HL-60/S4 treated with retinoic acid at 250 ng/mL for 4 days and 3 days (cell line): ENCODE data around the gene F8.
"Not testable (repeated sequence)": the region's sequence is repeated elsewhere in the genome, so short reads cannot be mapped to it uniquely, and the experiment has no call there.

Experiments used
- in situ Hi-C: fragments of 300-500 bp; cut with MboI; formaldehyde crosslinking; loops from 2 replicates; pipeline ENCODE4 v1.7.0; 2022; ENCODE audit warnings: low sequenced_read_pairs

Gene F8

DNA sequence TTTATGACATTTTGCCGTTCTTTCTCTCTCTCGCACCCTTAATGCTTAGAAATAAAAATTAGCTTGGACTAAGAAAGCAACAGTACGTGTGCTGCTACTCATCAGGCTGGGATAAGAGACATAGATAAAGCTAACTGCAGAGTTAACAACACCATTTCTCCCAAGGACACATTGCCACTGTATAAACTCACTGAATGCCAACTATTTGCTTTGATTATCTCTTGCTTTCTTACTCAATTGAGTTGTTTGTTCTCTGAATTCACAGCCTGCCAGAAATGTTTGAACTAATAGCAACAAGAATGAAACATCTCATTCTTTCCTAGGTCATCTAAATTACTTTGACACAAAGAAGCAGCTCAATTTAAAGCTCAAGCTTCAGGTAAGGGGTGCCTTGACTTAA lies 34.6 kb downstream of the F8 start:
- in situ Hi-C loops, result no loop called here

- in situ Hi-C loops, result no loop called here
These were observed 35.5 kb downstream of the F8 start for GRCh38 chrX:154986826-154987575.

DNA sequence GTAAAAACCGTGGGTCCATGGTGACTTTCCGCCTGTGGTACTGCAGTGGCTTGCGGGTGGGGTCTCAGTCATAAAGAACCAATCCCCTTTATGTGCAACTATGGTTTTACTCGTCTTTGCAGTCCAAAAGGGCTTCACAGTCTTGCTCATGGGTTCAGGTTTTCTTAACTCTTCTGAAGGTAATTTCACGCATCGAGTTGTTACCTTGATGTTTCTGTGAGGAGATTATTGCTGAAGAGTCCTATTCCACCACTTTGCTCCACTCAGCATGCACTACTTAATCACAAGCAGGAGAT lies 41.5 kb downstream of the F8 start:
- in situ Hi-C loops, result no loop called here

DNA sequence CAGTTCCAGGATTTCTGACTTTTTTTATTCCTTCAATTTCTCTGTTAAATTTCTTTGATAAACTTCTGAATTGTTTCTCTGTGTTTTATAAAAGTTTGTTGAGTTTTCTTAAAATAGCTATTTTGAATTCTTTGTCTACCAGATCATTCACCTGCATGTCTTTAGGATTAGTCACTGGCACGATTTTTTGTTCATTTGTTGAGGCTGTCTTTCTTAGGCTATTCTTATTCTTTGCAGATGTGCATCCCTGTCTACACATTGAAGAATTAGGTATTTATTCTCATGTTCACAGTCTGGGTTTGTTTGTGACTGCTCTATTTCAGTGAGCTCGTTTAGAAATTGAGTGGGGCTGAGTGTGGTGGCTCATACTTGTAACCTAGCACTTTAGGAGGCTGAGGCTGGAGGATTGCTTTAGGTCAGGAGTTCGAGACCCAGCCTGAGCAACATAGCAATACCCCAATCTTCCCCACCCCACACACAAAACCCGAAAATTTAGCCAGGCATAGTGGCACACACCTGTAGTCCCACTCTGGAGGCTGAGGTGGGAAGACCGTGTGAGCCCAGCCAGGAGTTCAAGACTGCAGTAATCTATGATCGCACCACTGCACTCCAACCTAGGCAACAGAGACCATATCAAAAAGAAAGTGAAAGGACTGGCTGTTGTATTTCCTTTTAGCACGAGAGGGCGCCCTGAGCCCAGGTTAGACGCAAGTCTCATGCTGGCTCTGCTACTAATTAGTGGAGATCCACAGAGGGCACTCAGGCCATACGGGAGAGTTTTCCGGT lies 42.0 kb downstream of the F8 start:
- in situ Hi-C loops, result no loop called here

DNA sequence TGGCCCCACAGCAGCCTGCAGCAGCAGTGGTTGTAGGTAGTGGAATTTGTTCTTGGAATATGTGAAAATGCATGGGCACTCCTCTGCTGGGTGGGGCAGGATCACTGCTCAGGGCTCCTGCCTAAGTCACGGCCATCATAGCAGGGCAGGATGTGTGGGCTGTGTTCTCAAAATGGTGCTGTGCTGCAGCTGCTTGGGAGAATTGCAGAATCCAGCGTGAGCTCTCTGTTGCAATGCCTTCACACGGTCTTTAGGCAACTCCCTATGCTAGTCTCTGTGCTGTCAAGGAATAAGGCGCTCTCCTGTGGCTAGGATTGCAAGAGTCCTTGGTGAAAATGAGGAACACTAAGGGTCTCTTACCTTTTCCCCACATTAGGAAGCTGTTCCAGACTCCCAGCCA lies 42.9 kb downstream of the F8 start:
- in situ Hi-C loops, result no loop called here

GRCh38 chrX:154968353-154968752 lies 54.2 kb downstream of the F8 start:
- in situ Hi-C loops, result no loop called here

DNA sequence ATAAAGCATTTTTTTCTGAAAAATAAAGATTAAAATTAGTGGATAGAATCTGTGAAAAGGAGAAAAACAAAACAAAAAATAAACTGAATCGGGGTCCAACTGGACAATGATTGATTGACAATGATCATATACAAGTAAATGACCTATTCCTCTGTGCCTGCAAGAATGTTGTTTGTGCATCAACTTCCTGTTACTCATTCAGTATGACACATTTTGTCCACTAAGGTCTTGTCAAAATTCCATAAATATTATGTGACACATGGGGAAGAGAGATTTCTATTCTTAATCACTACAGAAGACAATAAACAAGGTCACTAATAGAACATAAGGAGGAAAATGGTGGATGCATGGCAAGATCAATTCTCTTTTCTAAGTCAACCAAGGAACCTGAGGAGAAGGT lies 54.9 kb downstream of the F8 start:
- in situ Hi-C loops, result no loop called here

- in situ Hi-C loops, result no loop called here
These were observed 60.6 kb downstream of the F8 start for GRCh38 chrX:154961947-154962346.

DNA sequence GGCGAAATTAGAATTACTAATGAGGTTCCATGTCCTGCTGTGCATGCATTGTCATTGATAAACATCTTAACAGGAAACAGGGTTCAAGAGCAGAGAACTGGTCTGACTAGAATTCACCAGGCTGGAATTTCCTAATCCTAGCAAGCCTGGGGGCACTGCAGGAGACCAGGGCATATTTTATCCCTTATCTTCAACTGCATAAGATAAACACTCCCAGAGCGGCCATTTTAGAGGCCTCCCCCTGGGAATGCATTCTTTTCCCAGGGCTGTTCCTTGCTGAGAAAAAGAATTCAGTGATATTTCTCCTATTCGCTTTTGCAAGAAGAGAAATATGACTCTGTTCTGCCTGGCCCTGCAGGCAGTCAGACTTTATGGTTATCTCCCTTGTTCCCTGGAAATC lies 66.7 kb downstream of the F8 start:
- in situ Hi-C loops, result not testable (repeated sequence)

DNA sequence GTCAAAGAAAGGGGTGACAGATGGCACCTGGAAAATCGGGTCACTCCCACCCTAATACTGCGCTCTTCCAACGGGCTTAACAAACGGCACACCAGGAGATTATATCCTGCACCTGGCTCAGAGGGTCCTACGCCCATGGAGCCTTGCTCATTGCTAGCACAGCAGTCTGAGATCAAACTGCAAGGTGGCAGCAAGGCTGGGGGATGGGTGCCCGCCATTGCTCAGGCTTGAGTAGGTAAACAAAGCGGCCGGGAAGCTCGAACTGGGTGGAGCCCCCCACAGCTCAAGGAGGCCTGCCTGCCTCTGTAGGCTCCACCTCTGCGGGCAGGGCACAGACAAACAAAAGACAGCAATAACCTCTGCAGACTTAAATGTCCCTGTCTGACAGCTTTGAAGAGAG lies 83.3 kb downstream of the F8 start:
- in situ Hi-C loops, result not testable (repeated sequence)

GRCh38 chrX:154924771-154925170 lies 97.8 kb downstream of the F8 start:
- in situ Hi-C loops, result not testable (repeated sequence)

- in situ Hi-C loops, result no loop called here
These were observed 104.5 kb downstream of the F8 start for GRCh38 chrX:154918060-154918483.

- in situ Hi-C loops, result no loop called here
These were observed 108.5 kb downstream of the F8 start for GRCh38 chrX:154914052-154914451.

DNA sequence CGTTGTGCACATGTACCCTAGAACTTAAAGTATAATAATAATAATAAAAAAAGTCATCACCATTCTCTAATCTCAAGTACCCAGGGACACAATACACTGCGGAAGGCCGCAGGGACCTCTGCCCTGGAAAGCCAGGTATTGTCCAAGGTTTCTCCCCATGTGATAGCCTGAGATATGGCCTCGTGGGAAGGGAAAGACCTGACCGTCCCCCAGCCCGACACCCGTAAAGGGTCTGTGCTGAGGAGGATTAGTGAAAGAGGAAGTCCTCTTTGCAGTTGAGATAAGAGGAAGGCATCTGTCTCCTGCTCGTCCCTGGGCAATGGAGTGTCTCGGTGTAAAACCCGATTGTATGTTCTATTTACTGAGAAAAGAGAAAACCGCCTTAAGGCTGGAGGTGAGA lies 112.0 kb downstream of the F8 start:
- in situ Hi-C loops, result not testable (repeated sequence)

DNA sequence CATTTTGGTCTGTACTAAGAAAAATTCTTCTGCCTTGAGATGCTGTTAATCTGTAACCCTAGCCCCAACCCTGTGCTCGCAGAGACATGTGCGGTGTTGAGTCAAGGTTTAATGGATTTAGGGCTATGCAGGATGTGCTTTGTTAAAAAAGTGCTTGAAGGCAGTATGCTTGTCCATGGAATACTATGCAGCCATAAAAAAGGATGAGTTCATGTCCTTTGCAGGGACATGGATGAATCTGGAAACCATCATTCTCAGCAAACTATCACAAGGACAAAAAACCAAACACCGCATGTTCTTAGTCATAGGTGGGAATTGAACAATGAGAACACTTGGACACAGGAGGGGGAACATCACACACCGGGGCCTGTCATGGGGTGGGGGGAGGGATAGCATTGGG lies 112.5 kb downstream of the F8 start:
- in situ Hi-C loops, result not testable (repeated sequence)

- in situ Hi-C loops, result no loop called here
These were observed 113.7 kb downstream of the F8 start for GRCh38 chrX:154908821-154909220.

GRCh38 chrX:154902408-154902807 lies 120.1 kb downstream of the F8 start:
- in situ Hi-C loops, result no loop called here

DNA sequence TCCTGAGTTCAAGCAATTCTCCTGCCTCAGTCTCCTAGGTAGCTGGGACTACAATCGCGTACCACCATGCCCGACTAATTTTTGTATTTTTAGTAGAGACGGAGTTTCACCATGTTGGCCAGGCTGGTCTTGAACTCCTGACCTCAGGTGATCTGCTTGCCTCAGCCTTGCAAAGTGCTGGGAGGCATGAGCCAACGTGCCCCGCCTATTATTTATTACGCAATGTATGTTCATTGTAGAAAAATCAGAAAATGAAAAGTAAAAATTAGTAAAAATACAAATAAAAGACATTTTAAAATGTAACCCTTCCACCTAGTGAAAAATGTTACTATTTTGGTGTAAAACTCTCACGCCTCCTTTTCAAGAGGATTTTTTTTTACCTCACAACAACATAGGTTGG lies 122.2 kb downstream of the F8 start:
- in situ Hi-C loops, result no loop called here

DNA sequence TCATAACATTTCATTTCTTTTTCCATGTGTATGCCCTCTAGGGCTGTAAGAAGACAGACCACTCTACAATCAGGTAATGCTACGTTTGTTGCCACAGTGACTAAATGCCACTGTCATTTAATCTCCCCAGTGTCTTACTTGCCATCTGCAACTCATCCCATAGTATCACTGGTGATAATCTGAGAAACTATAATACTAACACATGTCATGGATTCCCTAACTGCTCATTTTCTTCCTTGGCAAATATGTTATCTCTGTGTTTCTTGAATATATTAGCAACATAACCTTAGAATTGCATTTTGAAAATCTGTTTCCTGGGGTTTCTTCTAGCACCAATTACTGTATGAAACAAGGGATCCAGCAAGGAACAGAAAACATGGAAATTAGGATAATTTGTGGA lies 130.2 kb downstream of the F8 start:
- in situ Hi-C loops, result no loop called here

DNA sequence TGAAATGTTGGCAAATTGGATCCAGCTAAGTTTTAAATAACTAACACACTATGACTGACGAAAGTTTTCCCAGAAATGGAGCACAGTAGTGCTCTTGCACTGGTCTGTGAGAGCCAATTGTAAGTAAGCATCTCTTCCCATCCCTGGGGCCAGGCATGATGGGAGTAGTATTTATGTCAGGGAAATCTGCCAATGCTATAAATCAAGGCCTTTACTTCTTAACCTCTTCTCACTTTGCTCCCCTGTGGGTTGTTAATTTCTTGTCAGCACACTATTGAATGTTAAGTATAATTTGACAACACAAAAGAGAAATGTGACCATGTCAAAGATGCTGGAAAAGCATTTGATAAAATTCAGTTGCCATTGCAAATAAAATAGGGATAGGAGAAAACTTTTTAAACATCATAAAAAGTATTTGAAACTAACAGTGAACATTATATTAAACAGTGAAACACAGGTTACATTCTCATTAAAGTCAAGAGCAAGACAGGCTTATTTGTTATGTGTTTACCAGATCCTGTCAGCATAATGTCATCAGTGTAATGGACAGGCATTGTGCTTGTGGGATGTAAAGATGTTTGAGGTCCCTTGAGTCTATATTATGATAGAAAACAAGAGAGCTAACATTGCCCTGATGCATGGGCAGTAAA lies 131.4 kb downstream of the F8 start:
- in situ Hi-C loops, result no loop called here

GRCh38 chrX:154886789-154887221 lies 135.7 kb downstream of the F8 start:
- in situ Hi-C loops, result not testable (repeated sequence)
